Kasumi-1 (cell line): Measurements from ENCODE around the gene VOPP1.
"Not testable (repeated sequence)": the region's sequence is repeated elsewhere in the genome, so short reads cannot be mapped to it uniquely, and the experiment has no call there.

Experiments used
- DNase-seq, 2 experiments: peaks; one replicate each; lab custom pipeline; 2025; lab: John Stamatoyannopoulos, UW

The VOPP1 gene

DNA sequence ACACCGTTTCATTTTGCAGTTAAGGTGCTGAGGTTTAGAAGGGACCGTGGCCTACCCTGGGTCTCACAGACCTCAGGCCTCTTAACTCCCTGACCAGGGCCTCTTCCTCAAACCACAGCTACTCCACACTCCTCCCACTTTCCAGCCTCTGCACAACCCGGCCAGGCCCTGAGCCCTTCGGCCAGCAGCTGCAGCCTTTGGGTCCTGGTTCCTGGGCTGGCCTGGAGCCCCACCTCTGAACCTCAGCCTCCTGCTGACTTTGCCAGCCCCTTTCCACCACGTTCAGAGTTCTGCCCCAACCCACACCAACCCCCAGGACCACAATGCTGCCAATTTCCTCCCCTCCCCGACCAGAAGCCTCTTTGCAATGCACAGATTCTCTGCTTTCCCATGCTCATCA, 84.1 kb downstream of the VOPP1 start:
- no peak for DNase-seq

DNA sequence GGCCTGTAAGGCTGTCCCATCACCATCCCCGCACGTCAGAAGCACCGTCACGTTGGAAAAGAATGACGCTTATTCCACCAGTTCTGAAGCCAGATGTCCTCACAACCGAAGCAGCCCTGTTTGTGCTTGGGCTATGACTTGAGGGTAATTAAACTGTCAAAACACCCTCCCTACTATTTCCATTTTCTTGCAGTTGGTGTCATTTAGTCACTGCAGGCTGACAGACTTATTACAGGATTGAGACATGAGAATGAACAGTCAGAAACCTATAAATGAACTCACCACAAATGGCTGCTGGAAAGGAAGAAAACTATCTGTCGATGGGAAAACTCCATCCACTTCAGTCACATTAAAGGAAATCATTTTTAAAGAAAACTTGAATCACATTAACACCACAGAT, 85.3 kb downstream of the VOPP1 start:
- DNase-seq: no peak

DNA sequence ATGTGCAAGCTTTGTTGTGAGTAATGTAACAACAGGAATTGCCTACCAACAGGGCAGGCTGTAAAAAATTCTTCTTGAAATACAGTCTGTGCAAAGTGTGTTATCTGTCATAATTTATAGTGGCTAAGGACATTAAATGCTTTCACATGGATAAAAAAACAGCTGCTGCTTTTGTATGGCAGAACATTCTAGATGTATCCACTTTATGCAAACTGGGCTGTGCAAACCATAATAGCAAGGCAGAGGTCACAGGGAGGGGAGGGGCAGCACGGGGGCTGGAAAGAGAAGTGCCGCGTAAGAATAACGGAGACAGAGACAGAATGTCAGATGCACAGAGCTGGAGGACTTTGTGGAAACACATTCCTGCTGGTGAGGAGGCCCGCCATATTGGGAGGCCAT, 86.1 kb downstream of the VOPP1 start:
- DNase-seq: no peak

DNA sequence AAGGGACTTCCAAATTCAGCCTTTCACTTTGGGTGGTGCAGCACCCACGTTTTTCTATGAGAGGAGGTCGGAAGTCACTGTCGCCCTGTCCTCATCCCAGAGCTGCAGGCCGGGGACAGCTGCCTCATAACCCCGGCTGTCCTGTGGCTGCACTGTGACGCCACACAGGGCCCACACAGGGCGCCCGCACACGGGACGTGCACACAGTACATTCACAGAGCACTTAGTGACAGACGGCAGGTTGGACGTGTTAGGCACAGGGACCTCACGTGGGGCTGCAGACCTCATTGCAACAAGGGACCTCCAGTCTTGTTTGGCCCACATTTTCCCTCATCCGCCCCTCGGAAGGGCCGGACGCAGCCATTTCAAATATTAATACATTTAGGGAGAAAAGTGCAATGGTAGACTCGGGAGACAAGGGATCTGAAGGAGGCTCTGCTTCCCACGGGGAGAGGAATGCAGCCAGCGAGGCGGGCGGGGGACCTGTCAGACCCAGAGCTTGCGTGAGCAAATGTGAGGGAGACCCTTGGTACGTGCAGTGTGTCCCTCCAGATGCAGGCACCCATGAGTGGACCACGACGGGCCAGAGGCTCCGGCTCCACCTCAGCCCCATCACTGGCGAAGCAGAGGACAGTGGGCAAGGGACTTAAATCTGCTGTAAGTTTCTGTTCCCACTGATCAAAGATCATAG, 86.7 kb downstream of the VOPP1 start:
- no peak for DNase-seq

DNA sequence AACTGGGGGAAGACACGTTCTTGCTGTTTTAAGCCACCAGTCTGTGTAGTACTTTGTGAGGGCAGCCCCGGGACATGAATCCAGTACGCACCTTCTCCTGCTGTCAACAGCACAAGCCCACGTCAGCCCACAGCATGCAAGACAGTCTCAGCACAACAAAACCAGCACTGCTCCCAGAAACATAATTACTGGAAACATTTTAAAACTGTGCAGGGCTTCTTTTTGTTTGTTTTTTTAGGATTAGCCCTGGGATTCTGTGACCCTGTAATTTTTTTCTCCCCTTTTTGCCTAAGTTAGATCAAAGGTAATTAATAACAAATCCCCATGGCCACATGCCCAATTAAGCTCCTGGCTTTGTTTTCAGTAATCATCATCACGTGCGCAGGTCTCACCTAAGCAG, 87.5 kb downstream of the VOPP1 start:
- DNase-seq: no peak

DNA sequence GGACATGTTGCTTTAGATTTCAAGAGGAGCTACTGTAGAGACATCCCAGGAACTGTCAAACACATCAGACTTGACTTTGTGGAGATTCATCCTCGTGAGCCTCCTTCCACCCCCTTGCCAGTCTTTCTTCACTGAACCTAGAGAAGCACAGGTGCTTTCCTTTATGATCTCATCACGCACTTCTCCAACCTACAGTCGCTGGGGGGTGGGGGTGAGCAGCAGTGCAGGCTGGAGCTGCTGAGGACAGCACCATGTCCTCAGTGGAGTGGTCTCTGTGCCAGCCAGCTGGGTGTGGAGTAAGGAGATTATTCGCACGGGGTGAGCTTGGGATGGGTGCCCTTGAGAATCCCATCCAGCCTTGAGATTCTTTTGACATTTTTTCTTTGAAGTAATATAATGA, 88.1 kb downstream of the VOPP1 start:
- DNase-seq: no peak

DNA sequence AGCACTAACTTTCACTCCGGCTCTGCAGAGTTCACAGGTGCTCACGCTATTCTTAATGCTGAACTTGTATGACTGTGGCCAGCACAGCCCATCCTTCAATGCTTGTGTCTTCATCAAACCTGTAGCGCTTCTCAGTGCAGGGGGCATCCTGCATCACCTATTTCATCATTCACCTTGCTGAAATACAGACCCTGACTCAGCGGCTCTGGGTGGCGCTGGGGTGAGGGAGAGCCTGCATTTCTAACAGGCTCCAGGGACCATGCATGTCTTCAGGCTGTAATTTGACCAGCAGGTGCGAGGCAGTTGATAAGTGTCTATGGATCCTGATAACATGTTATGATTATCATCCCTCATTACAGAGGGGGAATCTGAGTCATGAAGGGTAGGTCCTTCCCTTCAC, 89.3 kb downstream of the VOPP1 start:
- DNase-seq: no peak

DNA sequence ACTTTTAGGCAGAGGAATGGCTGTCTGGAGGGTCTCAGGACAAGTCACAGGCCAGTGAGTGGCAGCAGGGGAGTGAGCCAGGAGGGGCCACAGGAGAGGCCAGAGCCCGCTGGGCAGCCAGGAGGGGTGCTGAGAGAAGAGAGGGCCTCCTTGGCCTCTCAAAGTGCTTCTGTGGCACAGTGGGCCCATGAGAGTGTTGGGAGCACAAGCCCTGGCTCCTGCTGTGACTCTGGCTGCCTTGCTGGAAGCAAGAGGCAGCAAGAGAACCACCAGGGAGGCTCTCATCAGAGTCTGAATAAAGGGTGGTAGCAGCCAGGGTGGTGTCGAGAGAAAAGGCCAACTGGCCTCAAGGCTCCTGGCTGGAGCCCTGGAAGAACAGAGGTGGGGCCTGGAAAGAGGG, 91.1 kb downstream of the VOPP1 start:
- DNase-seq: no peak

DNA sequence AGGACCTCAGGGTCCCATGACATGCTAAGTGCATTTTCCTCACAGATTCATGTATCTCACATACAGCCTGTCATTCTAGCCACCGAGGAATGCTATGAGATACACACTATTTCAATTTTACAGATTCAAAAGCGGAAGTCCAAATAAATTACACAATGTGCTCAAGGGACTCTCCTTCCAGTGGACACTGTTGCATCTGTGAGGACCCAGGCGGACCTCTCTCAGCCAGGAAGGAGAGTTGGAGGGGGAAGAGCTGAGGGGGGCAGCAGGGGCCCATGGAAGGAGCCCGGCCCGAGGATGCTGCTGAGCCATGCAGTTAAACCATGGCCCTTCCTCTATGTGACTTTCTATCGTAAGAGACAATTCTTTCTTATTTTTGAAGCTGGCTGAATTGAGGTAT, 93.6 kb downstream of the VOPP1 start:
- DNase-seq: no peak

DNA sequence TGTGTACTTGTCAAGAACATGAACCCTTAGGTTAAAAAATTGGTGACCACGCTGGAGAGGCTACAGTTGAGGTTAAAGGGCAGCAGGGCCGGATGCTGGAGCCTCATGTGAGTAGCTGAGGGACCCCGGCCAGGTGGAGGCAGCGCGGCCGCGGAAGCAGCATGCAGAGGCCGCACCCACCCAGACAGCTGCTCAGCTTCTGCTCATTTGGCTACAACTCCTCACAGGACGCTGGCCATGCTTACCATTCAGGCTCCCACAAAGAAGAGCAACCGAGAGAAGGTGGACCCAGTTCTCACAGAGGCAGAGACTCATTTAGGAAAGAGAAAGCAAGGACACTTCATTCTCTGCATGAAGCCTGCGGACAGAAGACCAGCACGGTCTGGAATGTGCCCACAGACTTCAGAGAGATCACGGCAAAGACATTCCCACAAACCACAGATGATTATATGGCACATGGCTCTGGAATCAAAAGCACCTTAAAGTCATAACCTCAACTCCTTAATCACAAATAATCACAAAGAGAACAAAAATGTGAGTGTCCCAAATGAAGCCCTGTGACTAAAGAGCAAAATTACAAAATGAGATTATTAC, 94.4 kb downstream of the VOPP1 start:
- DNase-seq: no peak

DNA sequence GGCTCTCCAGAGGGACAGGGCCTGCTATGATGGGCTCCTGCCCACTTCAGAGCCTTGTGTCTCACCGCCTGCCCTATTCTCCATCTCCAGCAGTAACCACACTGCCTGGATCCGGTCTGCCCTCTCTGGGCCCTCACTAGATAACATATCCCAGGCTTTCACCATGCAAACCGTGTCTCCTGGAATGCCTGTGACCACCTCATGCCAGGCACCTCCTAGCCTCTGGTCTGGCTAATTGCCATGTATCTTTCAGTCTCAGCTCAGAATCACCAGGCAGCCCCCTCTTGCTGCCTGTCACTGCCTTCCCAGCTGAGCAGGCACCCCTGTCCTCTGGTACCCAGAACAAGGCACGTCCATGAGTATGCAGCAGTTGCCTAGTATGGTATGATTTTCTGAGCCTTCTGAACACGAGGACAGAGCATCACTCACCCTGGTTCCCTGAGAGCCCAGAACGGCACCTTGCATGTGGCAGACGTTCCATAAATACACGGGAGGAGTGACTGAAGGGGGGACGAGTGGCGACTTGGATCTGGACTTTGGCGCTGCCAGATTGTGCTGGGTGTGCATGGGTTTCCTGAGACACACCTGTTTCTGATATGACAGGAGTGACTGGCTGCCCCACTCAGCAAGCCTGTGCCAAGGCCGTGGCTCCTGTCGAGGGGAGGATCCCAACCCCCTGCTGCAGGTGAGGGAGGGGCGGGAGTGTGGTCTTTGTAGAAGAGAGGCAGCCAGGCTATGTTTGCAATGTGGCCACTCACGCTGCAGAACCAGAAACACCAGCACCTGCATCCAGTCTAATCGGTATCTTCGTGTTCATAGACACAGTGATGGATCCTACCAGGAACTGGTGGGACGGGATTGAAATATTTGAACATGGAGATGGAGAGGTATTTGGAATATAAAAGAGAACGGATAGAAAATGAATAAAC, 95.2 kb downstream of the VOPP1 start:
- DNase-seq: no peak

DNA sequence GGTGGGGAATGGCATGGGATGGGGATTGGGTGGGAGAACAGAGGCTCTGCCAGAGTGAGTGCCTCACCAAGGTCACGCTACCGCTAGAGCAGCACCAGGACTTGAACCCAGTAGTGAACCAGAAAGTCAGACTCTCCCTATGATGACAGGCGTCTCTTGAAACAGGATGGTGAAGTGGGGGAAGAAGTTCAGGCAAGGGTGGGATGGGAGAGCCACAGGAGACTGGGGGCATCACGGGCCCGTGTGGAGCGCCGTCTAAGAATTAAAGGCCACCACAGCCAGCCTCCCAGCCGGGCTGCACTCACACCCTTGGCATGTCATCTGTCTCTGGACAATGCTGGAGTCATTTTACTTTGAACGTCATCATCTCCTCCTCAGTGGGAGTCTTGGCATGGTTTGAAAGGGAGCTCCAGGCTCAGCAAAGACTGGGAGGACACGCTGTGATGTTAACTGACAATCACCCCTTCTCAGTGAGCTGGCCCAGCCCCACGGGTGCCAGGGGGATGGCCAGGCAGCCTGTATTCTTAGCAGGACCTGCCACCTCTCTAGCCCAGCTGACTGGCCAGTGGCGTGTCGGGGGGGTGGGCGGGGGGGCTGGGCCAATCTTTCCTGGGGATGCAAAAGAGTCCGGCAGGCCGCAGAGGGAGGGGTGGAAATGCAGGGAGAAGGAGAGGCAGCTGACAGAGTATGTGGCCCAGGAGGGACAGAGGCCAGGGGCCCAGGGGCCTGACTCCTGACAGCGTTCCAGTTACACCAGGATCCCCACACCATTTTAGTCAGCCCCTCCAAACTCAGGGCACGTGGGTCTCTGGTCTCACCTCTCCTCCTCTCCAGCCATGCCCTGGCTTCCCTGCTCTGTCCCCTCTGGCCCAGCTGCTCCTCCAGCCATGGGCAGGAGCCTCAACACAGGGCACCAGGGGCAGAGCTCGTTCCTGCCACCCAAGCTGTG, 96.2 kb downstream of the VOPP1 start:
- DNase-seq: no peak

DNA sequence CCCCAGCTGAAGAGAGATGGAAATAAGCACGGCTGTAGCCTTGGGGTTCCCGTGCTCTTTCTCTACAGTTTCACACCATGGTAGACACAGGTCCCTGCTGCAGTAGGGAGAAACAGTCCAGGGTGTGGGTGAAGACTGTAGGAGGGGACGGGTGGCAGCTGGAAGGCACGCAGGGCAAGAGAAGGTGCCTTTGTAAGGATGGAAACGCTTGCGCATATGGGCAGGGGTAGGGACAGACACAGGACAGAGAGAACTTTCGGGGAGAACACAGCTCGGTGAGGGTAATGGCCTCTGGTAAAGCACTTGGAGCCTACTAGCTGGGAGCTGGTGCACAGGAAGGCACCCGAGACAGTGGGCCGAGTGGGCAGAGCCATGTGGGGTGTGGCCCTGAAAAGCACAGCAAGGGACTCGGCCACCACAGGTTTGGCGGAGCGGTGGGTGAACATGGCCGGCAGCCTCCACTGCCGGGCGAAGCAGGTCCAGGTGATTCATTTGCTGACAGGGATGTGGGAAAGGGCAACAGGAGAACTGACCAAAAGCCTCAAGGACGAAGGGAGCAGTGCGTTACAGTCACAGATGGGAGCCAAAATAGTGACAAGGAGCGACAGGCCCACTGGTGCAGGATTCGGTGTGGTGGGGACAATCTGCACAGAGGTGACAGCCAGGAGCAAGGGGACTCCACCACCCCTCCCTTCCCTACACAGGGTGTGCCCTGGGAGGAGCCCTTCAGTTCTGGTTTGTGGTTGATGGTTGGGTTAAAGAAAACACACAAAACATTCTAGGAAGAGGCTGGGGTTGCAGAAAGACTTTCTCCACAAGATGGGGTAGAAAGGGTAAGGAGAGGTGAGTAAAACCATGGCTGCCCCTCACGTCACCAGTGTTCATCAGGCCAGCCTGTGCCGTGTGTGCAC, 97.1 kb downstream of the VOPP1 start:
- DNase-seq: no peak

DNA sequence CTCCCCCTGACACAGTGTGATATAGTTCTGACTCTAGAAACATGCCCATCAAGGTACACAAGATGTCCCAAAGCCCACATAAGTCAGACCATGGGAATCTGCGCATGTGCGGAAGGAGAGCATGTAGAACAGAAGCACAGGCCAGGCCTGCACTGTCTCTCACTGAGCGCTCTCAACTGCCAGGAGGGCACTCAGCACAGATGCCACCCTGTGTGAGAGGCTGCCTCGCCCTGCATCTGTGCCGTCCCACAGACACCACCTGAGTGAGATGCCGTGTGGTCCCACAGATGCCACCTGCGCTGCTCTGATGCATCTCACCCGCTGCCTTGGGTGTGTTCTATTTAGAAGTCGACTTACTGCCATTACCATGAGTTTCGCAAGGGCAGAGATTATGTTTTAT, 98.4 kb downstream of the VOPP1 start:
- no peak for DNase-seq

DNA sequence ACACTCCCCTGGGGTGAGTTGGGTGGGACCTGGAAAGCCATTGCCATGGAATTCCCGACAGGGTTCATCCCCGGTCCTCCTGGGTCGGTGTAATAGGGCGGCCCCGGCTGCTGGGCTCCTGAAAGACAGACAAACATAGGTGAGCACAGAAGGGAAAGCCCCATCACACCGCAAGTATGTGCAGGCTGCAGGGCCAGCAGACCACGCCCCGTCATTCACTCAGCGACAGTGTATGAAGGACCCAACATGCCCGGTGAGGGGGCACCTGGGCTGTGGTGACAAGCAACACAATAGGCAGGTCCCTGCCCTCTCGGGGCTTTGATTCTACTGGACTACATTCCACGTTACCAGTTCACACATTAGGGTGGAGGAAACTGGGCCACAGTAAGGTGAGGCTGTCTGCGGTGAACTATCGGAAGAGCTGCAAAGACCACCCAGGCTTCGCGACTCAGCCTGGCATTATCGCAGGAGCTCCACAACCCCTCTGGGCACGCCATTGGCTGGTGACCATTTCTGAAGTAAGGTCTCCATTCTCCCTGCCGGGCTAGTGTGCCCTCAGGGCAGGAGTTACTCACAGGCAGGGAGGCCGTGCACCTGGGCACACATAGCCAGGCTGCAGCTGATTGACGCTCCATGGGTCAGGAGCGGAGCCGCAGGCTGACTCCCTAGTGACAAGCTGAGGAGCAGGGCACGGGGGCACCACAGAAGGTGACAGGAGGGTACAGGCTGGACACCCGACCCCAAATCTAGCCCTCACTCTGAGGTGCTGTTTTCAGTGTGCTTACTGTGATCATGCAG, 99.2 kb downstream of the VOPP1 start:
- no peak for DNase-seq

DNA sequence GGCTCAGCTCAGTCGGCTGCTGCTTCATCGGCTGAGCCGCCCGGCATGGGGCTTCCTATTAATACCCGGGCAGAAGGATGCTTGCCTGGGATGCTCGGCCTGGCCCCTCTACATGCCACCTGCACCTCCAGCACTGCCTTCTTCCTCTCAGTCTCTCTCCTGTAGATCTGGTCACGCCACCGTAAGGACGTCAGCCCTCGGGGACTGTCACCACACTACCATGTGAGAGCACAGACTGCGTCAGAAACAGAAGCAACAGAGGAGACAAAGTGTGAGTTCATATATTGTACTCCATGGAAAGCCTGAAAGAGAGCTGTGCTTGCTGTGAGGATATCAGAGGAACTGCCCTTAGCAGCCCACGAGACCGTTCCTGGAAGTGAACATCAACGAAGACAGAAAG, 99.9 kb downstream of the VOPP1 start:
- DNase-seq: not testable (repeated sequence)

DNA sequence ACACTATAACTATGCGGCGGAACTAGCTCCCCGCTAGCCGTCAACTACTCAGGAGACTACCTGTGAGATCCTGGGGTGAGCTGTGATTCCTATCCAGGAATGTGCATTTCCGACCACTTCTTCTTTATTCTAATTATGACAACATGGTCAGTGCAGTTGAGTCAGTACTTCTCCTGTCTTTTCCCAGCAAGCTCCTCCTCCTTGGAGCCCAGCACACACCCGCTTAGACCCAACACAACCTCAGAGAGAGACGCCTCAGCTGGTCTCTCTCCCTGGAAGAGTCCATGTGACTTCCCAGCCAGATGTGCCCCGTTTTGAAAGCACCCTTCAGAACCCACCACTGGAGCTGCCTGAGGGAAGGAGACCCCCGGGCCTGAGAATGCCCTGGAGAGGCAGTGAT, 100.7 kb downstream of the VOPP1 start:
- DNase-seq: not testable (repeated sequence)

DNA sequence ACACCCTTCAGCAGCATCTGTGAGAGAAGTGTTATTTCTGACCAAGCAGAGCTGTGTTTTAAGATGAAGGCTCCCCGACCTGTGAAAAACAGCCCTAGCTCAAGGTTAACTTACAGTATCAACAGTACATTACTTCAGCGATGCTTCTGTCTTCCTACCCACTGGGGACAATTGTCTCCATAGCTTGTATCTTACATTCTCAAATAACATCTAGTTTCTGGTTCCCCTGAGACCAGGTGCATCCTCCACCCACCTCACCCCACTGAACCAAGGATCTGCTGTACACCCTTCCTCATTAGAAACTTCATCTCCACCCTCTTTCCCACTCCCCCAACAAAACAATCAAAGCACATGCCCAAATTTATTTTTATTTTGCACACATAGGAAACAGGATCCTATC, 102.0 kb downstream of the VOPP1 start:
- no peak for DNase-seq

DNA sequence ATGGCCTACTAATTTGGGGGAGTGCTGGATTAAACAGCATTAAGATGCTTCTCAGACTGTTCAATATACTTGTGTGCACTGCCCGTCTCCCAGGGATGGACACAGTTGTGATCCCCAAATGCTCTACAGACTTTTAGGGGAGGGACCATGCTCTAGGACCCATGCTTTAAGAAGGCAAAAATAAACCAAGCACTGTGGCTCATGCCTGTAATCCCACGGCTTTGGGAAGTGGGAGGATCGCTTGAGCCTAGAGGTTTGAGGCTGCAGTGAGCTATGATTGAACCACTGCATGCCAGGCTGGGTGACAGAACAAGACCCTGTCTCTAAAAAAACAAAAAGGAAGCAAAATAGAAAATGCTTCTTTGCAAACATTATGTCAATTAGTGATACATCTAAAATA, 102.6 kb downstream of the VOPP1 start:
- DNase-seq: no peak

DNA sequence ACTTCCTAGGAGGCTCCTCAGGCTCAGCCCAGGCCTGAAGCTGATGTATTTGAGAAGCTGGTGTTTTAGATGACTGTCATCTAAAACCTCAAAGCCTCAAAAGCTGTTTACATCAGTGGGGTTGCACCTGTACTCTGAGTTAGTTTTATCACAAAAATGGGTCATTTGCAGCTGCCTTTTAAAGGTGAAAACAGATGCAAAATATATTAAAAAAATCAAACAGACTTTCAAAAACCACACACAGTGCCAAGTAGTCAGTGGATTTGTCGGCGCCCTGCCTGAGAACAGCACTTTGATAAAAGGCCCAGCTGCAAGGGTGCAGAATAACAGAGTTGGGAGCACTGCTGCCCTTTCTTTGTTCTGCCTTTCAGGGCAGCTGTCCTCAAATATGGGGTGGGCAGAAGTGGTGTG, 103.0 kb downstream of the VOPP1 start:
- no peak for DNase-seq
